Lung (tissue), 12 donors: ENCODE data around the gene SV2B. TPM values are rescaled to one million over a fixed set of nuclear protein-coding genes. Genes with fewer than 3 reads are reported as not detected.

Experiments used
- ATAC-seq: fragments of 200-7000 bp; cut with Tn5 transposase; one replicate; pipeline ENCODE4 v1.9.1; 2020; ENCODE audit warnings: moderate number of reproducible peaks; ENCODE audit not compliant: insufficient read depth, low FRiP score
- DNase-seq, 3 donors: peaks; one replicate each; pipeline ENCODE4 v3.0.0-alpha.2; 2013 to 2017
- H3K27ac ChIP-seq, 2 donors: one replicate each; pipeline ENCODE4 v1.5.1; 2013; ENCODE audit warnings: mild to moderate bottlenecking in 2 of 2, moderate library complexity in 2 of 2, control low read depth in 1 of 2, inconsistent platforms in 1 of 2, low read depth in 1 of 2, low read length in 1 of 2
- H3K27me3 ChIP-seq, 3 donors: one replicate each; pipeline ENCODE4 v1.5.1; 2013; ENCODE audit warnings: low read length in 2 of 3; ENCODE audit not compliant: control insufficient read depth in 3 of 3, insufficient read depth in 3 of 3
- H3K36me3 ChIP-seq, 4 donors: one replicate each; pipeline ENCODE4 v1.5.1; 2013; ENCODE audit warnings: low read length in 4 of 4, mild to moderate bottlenecking in 1 of 4, moderate library complexity in 1 of 4; ENCODE audit not compliant: control insufficient read depth in 4 of 4, insufficient read depth in 4 of 4
- H3K4me1 ChIP-seq, 5 donors: one replicate each; pipeline ENCODE4 v1.5.1; 2013; ENCODE audit warnings: low read length in 5 of 5, mild to moderate bottlenecking in 2 of 5, moderate library complexity in 1 of 5; ENCODE audit not compliant: control insufficient read depth in 5 of 5, insufficient read depth in 5 of 5
- H3K4me3 ChIP-seq: one replicate; pipeline ENCODE4 v1.5.1; 2013; ENCODE audit warnings: mild to moderate bottlenecking, control low read depth, moderate library complexity
- H3K9ac ChIP-seq, 2 donors: one replicate each; pipeline ENCODE4 v1.5.1; 2013; ENCODE audit warnings: low read length in 2 of 2, control low read depth in 1 of 2; ENCODE audit not compliant: insufficient read depth in 1 of 2
- H3K9me3 ChIP-seq, 4 donors: one replicate each; pipeline ENCODE4 v1.5.1; 2013; ENCODE audit warnings: low read length in 3 of 4, mild to moderate bottlenecking in 1 of 4, moderate library complexity in 1 of 4; ENCODE audit not compliant: control insufficient read depth in 4 of 4, insufficient read depth in 3 of 4
- CTCF ChIP-seq: IDR thresholded peaks from 2 replicates; pipeline ENCODE4 v1.5.1; 2012; ENCODE audit warnings: mild to moderate bottlenecking; ENCODE audit errors: control extremely low read depth, extremely low read depth
- WGBS, 2 donors: extraction: QIAGEN DNeasy Blood & Tissue Kit; methylation state at CpG; one replicate each; pipeline ENCODE4 v1.1.7; 2013; 5-methylcytosine and 5-hydroxymethylcytosine counted together
- polyA plus RNA-seq, 2 donors: library from polyadenylated mRNA; stranded (reverse); fragments of 200-250 nt; gene quantifications; one replicate each; pipeline ENCODE4 v1.2.1, GENCODE V29; 2013
- total RNA-seq, 2 donors: library from RNA; depleted of rRNA in 1 of 2; stranded (reverse); fragments of >200 nt in 1 of 2; gene quantifications; one replicate each; pipeline ENCODE4 v1.2.1, GENCODE V29; 2014 to 2021
- donor health status: control.
- donor health status: control.
- donor health status: Bipolar disorder and iron deficiency.
- donor health status: healthy.
- donor health status: DM: yes; HTN: yes; CAD: no.

SV2B gene
- total and polyA plus RNA-seq, 4 donors = 0.12 to 2.8 (median 0.90) TPM

GRCh38 chr15:91318516-91318915, 218.5 kb downstream of the SV2B start:
- Histone ChIP-seq H3K36me3 (no peaks in the 10 kb centered on the region), H3K27ac (no peak overlapping the region), H3K4me1 (no peaks in the 10 kb centered on the region), H3K9ac (no peak overlapping the region), H3K4me3 (no peak overlapping the region), H3K9me3 (no peaks in the 10 kb centered on the region), H3K27me3 (no peaks in the 10 kb centered on the region)
- 67 to 84% methylated on average over 3 of the region's 3 CpGs for WGBS, 2 donors
- no peak for TF ChIP-seq CTCF
- DNase-seq (no peak), ATAC-seq (no peak)

GRCh38 chr15:91318931-91319330, 218.9 kb downstream of the SV2B start:
- Histone ChIP-seq H3K9ac (no peak overlapping the region), H3K27me3 (no peaks in the 10 kb centered on the region), H3K4me3 (no peak overlapping the region), H3K27ac (no peak overlapping the region), H3K36me3 (no peaks in the 10 kb centered on the region), H3K4me1 (no peaks in the 10 kb centered on the region), H3K9me3 (no peaks in the 10 kb centered on the region)
- WGBS, 2 donors = 59 to 62% methylated on average over 3 of the region's 3 CpGs
- DNase-seq (no peak), ATAC-seq (no peak)
- no peak for TF ChIP-seq CTCF

- Histone ChIP-seq H3K4me3 (no peak overlapping the region), H3K27ac (no peak overlapping the region), H3K4me1 (no peaks in the 10 kb centered on the region), H3K36me3 (no peaks in the 10 kb centered on the region), H3K9ac (no peak overlapping the region), H3K9me3 (no peaks in the 10 kb centered on the region), H3K27me3 (no peaks in the 10 kb centered on the region)
- no peak for TF ChIP-seq CTCF
- 67 to 81% methylated on average over 5 of the region's 5 CpGs for WGBS, 2 donors
- ATAC-seq = no peak
- no peak for DNase-seq
These were observed 219.5 kb downstream of the SV2B start for GRCh38 chr15:91319371-91320059.

- no peaks in the 10 kb centered on the region for H3K9me3 ChIP-seq
- no peak overlapping the region for H3K4me3 ChIP-seq
- H3K27me3 ChIP-seq = no peaks in the 10 kb centered on the region
- H3K9ac ChIP-seq = no peak overlapping the region
- TF ChIP-seq CTCF = no peak
- H3K4me1 ChIP-seq = no peaks in the 10 kb centered on the region
- WGBS, 2 donors = 77 to 86% methylated on average over 4 of the region's 4 CpGs
- no peak overlapping the region for H3K27ac ChIP-seq
- H3K36me3 ChIP-seq = no peaks in the 10 kb centered on the region
- ATAC-seq = no peak
- DNase-seq = no peak
These were observed 220.0 kb downstream of the SV2B start for GRCh38 chr15:91320101-91320500.
